SU-DHL-6 (cell line): Measurements from ENCODE around the gene KMT2A.

Experiments used
- EZH2phosphoT487 ChIP-seq: fragments of 200-600 bp; sonication (generic), shearing (Covaris generic); conservative IDR thresholded peaks from 2 replicates; pipeline ENCODE4 v1.6.1; 2018; ENCODE audit warnings: mild to moderate bottlenecking, antibody characterized with exemption, low read length, moderate library complexity, mixed read lengths
- TF ChIP-seq, protein P1 (sequence below): fragments of 200-600 bp; sonication (generic); IDR thresholded peaks from one replicate; pipeline ENCODE4 v1.5.1; 2017; ENCODE audit warnings: antibody characterized with exemption, mild to moderate bottlenecking, low read length, moderate library complexity; ENCODE audit not compliant: insufficient read depth, poor library complexity, severe bottlenecking

- TF ChIP-seq, protein P1, sequence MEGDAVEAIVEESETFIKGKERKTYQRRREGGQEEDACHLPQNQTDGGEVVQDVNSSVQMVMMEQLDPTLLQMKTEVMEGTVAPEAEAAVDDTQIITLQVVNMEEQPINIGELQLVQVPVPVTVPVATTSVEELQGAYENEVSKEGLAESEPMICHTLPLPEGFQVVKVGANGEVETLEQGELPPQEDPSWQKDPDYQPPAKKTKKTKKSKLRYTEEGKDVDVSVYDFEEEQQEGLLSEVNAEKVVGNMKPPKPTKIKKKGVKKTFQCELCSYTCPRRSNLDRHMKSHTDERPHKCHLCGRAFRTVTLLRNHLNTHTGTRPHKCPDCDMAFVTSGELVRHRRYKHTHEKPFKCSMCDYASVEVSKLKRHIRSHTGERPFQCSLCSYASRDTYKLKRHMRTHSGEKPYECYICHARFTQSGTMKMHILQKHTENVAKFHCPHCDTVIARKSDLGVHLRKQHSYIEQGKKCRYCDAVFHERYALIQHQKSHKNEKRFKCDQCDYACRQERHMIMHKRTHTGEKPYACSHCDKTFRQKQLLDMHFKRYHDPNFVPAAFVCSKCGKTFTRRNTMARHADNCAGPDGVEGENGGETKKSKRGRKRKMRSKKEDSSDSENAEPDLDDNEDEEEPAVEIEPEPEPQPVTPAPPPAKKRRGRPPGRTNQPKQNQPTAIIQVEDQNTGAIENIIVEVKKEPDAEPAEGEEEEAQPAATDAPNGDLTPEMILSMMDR: no peak
- no peak for TF ChIP-seq EZH2phosphoT487
These were observed 138.3 kb downstream of the KMT2A start for GRCh38 chr11:118574636-118575035.
